CD14-positive monocyte (primary cell): Measurements from ENCODE around the gene GIT1. TPM values are rescaled to one million over a fixed set of nuclear protein-coding genes. Genes with fewer than 3 reads are reported as not detected.
"Not testable (repeated sequence)": the region's sequence is repeated elsewhere in the genome, so short reads cannot be mapped to it uniquely, and the experiment has no call there.

Source experiments
- DNase-seq, 3 donors: peaks; one replicate each; pipeline ENCODE4 v3.0.0-alpha.2; 2011 to 2022
- H2AFZ ChIP-seq: 2 replicates; pipeline ENCODE4 v1.6.0; 2012; ENCODE audit warnings: mild to moderate bottlenecking, low read depth, low read length, inconsistent platforms; ENCODE audit not compliant: insufficient read depth, poor library complexity, severe bottlenecking
- H3K27ac ChIP-seq, 2 donors: 1 replicate in 1 of 2; 2 replicates in 1 of 2; pipeline ENCODE4 v1.5.1; 2012 to 2013; ENCODE audit warnings: low read length in 2 of 2, control low read depth in 1 of 2, inconsistent platforms in 1 of 2, low read depth in 1 of 2, mild to moderate bottlenecking in 1 of 2
- H3K27me3 ChIP-seq, 2 donors: one replicate each; pipeline versions ENCODE4 v1.6.0 to v1.6.1; 2011 to 2013; ENCODE audit warnings: low read length in 2 of 2; ENCODE audit not compliant: control insufficient read depth in 2 of 2, insufficient read depth in 2 of 2
- H3K36me3 ChIP-seq, 2 donors: replicated peaks in 1 of 2; 1 replicate in 1 of 2; 2 replicates in 1 of 2; pipeline versions ENCODE4 v1.5.1 to v1.6.1; 2012 to 2013; ENCODE audit warnings: low read length in 2 of 2, control low read depth in 1 of 2, inconsistent platforms in 1 of 2, mild to moderate bottlenecking in 1 of 2; ENCODE audit not compliant: insufficient read depth in 2 of 2, control insufficient read depth in 1 of 2
- H3K4me1 ChIP-seq, 2 donors: 1 replicate in 1 of 2; 2 replicates in 1 of 2; pipeline versions ENCODE4 v1.5.1 to v1.6.1; 2012 to 2013; ENCODE audit warnings: low read length in 2 of 2, control low read depth in 1 of 2, inconsistent platforms in 1 of 2, mild to moderate bottlenecking in 1 of 2, moderate library complexity in 1 of 2; ENCODE audit not compliant: insufficient read depth in 2 of 2, control insufficient read depth in 1 of 2
- H3K4me2 ChIP-seq: replicated peaks from 2 replicates; pipeline ENCODE3; 2012; ENCODE audit warnings: low read length, moderate library complexity, mild to moderate bottlenecking; ENCODE audit not compliant: poor library complexity, severe bottlenecking; ENCODE audit errors: extremely low read depth
- H3K4me3 ChIP-seq, 3 experiments: fragments of 200-600 bp in 1 of 3; sonication (generic) in 1 of 3; replicated peaks in 1 of 3; 1 replicate in 2 of 3; 2 replicates in 1 of 3; pipeline ENCODE4 v1.5.1; 2011 to 2013; ENCODE audit warnings: low read length in 3 of 3, mild to moderate bottlenecking in 3 of 3, control low read depth in 2 of 3, low read depth in 2 of 3, inconsistent platforms in 1 of 3, moderate library complexity in 1 of 3
- H3K79me2 ChIP-seq: 2 replicates; pipeline ENCODE4 v1.6.0; 2012; ENCODE audit warnings: mild to moderate bottlenecking, control low read depth, inconsistent platforms, low read length, moderate library complexity; ENCODE audit not compliant: insufficient read depth
- H3K9ac ChIP-seq: 2 replicates; pipeline ENCODE4 v1.6.0; 2017; ENCODE audit warnings: low read length, mild to moderate bottlenecking; ENCODE audit not compliant: insufficient read depth, poor library complexity, severe bottlenecking
- H3K9me3 ChIP-seq, 2 donors: replicated peaks in 1 of 2; 1 replicate in 1 of 2; 2 replicates in 1 of 2; pipeline versions ENCODE4 v1.5.1 to v1.6.1; 2012 to 2013; ENCODE audit warnings: low read length in 2 of 2, control low read depth in 1 of 2; ENCODE audit not compliant: control insufficient read depth in 1 of 2, insufficient read depth in 1 of 2
- H4K20me1 ChIP-seq: 2 replicates; pipeline ENCODE4 v1.6.0; 2012; ENCODE audit warnings: mild to moderate bottlenecking, low read length, control low read depth, moderate library complexity; ENCODE audit not compliant: insufficient read depth
- H3K27ac Mint-ChIP-seq, 7 donors: one replicate each; pipeline ENCODE4 v1.8.0; 2020; ENCODE audit warnings: mild to moderate bottlenecking in 7 of 7, mixed read lengths in 7 of 7, moderate library complexity in 6 of 7, inconsistent platforms in 2 of 7
- H3K27me3 Mint-ChIP-seq, 3 donors: one replicate each; pipeline ENCODE4 v1.8.0; 2021 to 2022; ENCODE audit warnings: low read depth in 3 of 3, mild to moderate bottlenecking in 3 of 3, mixed read lengths in 3 of 3, moderate library complexity in 3 of 3, inconsistent platforms in 1 of 3
- H3K36me3 Mint-ChIP-seq, 2 donors: one replicate each; pipeline ENCODE4 v1.8.0; 2020; ENCODE audit warnings: mixed read lengths in 2 of 2, inconsistent platforms in 1 of 2, mild to moderate bottlenecking in 1 of 2
- H3K4me1 Mint-ChIP-seq: one replicate; pipeline ENCODE4 v1.8.0; 2020; ENCODE audit warnings: mild to moderate bottlenecking, mixed read lengths
- H3K4me3 Mint-ChIP-seq, 2 donors: one replicate each; pipeline ENCODE4 v1.8.0; 2020; ENCODE audit warnings: mild to moderate bottlenecking in 2 of 2, mixed read lengths in 2 of 2, moderate library complexity in 1 of 2
- H3K9me3 Mint-ChIP-seq, 7 donors: one replicate each; pipeline ENCODE4 v1.8.0; 2020 to 2022; ENCODE audit warnings: mixed read lengths in 7 of 7, mild to moderate bottlenecking in 6 of 7, moderate library complexity in 6 of 7, inconsistent platforms in 2 of 7
- WGBS: methylation state at CpG from one replicate; pipeline ENCODE4 v1.1.5; 2013; ENCODE audit warnings: missing lambda C conversion rate; ENCODE audit not compliant: insufficient coverage; 5-methylcytosine and 5-hydroxymethylcytosine counted together
- intact Hi-C, 2 donors: fragments of 100-400 bp; cut with micrococcal nuclease; formaldehyde crosslinking; loops; one replicate each; pipeline versions ENCODE4 v1.15.0 to v1.15.1; 2023
- polyA plus RNA-seq, 3 donors: library from polyadenylated mRNA; depleted of rRNA in 1 of 3; unstranded in 2 of 3; stranded (reverse) in 1 of 3; fragments of 300-500 nt in 2 of 3; fragments of >200 nt in 1 of 3; fragmentation: Illumina TruSeq in 2 of 3; gene quantifications; 1 replicate in 2 of 3; 2 replicates in 1 of 3; pipeline ENCODE4 v1.2.3, GENCODE V29; 2012 to 2021
- TF ChIP-seq, protein P1 (sequence below): fragments of 200-600 bp; IDR thresholded peaks from one replicate; pipeline ENCODE4 v1.8.0; 2022; ENCODE audit warnings: antibody characterized with exemption, mild to moderate bottlenecking

Gene GIT1
- polyA plus RNA-seq, 3 donors, result 3.1 to 41.7 (median 4.4) TPM

DNA sequence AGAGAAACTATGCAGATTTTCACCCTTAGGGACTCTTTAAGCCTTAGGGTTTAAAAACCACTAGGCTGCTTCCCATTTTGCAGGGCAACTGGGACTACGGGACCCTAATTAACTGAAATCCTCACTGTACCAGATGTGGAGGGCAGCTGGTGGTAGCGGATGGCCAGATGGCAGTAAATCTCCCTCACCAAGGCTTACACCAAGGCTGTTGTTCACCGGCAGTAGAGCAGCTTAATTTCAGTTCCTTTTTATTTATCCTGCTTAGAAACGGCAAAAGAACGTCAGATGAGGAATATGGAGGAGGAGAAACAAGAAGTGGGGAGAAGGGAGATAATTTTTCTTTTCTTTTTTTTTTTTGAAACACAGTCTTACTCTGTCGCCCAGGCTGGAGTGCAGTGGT is 29.1 kb downstream of the GIT1 start:
- Mint-ChIP-seq H3K36me3 (peaks cover 14 to 15% of the 10 kb centered on the region in 2 donors), H3K27ac (peak overlapping the region; percentile 46 to 84 (median 65)), H3K27me3 (no peaks in the 10 kb centered on the region), H3K4me1 (peaks cover 54% of the 10 kb centered on the region), H3K4me3 (peak overlapping the region; percentile 71 to 78), H3K9me3 (no peaks in the 10 kb centered on the region)
- peak overlapping the region; percentile 48 for H3K4me2 ChIP-seq
- no peaks in the 10 kb centered on the region for H3K27me3 ChIP-seq
- H4K20me1 ChIP-seq, result peaks cover under 1% of the 10 kb centered on the region
- intact Hi-C loops, result loop anchor here (10.0 kb wide), 2 partner anchors 54 to 196 kb away; no protein-coding TSS in a partner anchor
- peak overlapping the region; percentile 10 to 33 for H3K27ac ChIP-seq
- no peaks in the 10 kb centered on the region for H3K9me3 ChIP-seq
- peaks cover 40 to 41% of the 10 kb centered on the region in 2 donors for H3K4me1 ChIP-seq
- WGBS, result no CpG with 5 or more reads among the region's 6 CpGs
- H3K9ac ChIP-seq, result peak overlapping the region; percentile 18
- H3K4me3 ChIP-seq, result peak overlapping the region in 2 of 3 experiments; percentile 5 to 57
- TF ChIP-seq, protein P1, sequence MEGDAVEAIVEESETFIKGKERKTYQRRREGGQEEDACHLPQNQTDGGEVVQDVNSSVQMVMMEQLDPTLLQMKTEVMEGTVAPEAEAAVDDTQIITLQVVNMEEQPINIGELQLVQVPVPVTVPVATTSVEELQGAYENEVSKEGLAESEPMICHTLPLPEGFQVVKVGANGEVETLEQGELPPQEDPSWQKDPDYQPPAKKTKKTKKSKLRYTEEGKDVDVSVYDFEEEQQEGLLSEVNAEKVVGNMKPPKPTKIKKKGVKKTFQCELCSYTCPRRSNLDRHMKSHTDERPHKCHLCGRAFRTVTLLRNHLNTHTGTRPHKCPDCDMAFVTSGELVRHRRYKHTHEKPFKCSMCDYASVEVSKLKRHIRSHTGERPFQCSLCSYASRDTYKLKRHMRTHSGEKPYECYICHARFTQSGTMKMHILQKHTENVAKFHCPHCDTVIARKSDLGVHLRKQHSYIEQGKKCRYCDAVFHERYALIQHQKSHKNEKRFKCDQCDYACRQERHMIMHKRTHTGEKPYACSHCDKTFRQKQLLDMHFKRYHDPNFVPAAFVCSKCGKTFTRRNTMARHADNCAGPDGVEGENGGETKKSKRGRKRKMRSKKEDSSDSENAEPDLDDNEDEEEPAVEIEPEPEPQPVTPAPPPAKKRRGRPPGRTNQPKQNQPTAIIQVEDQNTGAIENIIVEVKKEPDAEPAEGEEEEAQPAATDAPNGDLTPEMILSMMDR, result no peak
- peak in 2 of 3 donors; percentile 56 to 62 for DNase-seq
- H3K79me2 ChIP-seq, result peaks cover 27% of the 10 kb centered on the region
- H3K36me3 ChIP-seq, result no peaks in the 10 kb centered on the region
- H2AFZ ChIP-seq, result peak overlapping the region; percentile 72

DNA sequence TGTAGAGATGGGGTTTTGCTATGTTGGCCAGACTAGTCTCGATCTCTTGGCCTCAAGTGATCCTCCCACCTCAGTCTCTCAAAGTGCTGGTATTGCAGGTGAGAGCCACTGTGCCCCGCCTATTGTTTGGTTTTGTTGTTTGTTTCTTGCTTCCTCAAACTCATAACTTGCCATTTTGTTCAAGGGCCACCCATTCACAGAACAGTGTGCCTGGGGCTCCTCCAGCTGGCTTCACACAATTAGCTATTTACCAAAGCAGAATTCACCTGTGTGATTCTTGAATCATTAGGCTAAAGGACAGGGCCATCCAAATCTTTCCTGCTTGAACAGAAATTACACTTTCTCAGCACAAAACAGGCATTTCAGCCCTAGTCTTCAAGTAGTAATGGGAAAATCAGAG is 29.8 kb downstream of the GIT1 start:
- no CpG with 5 or more reads among the region's 2 CpGs for WGBS
- Histone ChIP-seq H3K4me1 (peaks cover 35 to 38% of the 10 kb centered on the region in 2 donors), H3K4me3 (no peak overlapping the region), H3K27ac (no peak overlapping the region), H3K79me2 (peaks cover 21% of the 10 kb centered on the region), H3K9ac (no peak overlapping the region), H3K36me3 (no peaks in the 10 kb centered on the region), H3K9me3 (no peaks in the 10 kb centered on the region), H3K4me2 (peak overlapping the region; percentile 48), H2AFZ (peak overlapping the region; percentile 72), H4K20me1 (no peaks in the 10 kb centered on the region), H3K27me3 (no peaks in the 10 kb centered on the region)
- Mint-ChIP-seq H3K9me3 (no peaks in the 10 kb centered on the region), H3K4me3 (no peak overlapping the region), H3K4me1 (peaks cover 49% of the 10 kb centered on the region), H3K27ac (no peak overlapping the region), H3K36me3 (peaks cover 14 to 15% of the 10 kb centered on the region in 2 donors), H3K27me3 (no peaks in the 10 kb centered on the region)
- intact Hi-C loops, result loop anchor here (10.0 kb wide), 2 partner anchors 55 to 195 kb away; no protein-coding TSS in a partner anchor
- DNase-seq, result no peak
- TF ChIP-seq, protein P1, result no peak

DNA sequence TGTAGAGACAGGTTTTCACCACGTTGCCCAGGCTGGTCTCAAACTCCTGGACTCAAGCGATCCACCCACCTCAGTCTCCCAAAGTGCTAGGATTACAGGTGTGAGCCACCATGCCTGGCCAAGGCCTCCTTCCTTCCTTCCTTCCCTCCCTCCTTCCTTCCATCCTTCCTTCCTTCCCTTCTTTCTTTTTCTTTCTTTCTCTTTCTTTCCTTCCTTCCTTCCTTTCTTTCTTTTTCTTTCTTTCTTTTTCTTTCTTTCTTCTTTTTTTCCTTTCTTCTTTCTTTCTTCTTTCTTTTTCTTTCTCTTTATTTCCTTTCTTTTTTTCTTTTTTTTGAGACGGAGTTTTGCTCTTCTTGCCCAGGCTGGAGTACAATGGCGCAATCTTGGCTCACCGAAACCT is 31.3 kb downstream of the GIT1 start:
- not testable (repeated sequence) for H3K27ac ChIP-seq, H3K9me3 Mint-ChIP-seq
- 100% methylated on average over 2 of the region's 5 CpGs for WGBS

More for the DNA sequence above, 31.3 kb downstream of the GIT1 start:
- H3K27me3 Mint-ChIP-seq, H2AFZ ChIP-seq, intact Hi-C loops, DNase-seq, H3K4me3 ChIP-seq, H3K4me2 ChIP-seq, H4K20me1 ChIP-seq, H3K4me3 Mint-ChIP-seq, H3K36me3 ChIP-seq, H3K27me3 ChIP-seq, H3K9me3 ChIP-seq, H3K9ac ChIP-seq: not testable (repeated sequence)
- H3K4me1 ChIP-seq, result peaks cover 35 to 38% of the 10 kb centered on the region in 2 donors
- H3K36me3 Mint-ChIP-seq, result peaks cover 10% of the 10 kb centered on the region in 2 donors
- H3K4me1 Mint-ChIP-seq, result peaks cover 42% of the 10 kb centered on the region
- peaks cover 12% of the 10 kb centered on the region for H3K79me2 ChIP-seq
- peak overlapping the region in 2 of 7 donors; percentile 35 to 50 for H3K27ac Mint-ChIP-seq
